PC-9 (cell line): ENCODE data around the gene NIP7. TPM values are rescaled to one million over a fixed set of nuclear protein-coding genes. Genes with fewer than 3 reads are reported as not detected.

Source experiments
- BruUV-seq: library from RNA; stranded (reverse); fragments of 400-500 nt; replicated peaks from 2 replicates; lab custom pipeline; 2021; lab: Mats Ljungman, UMichigan
- CTCF ChIA-PET: fragments of 300-600 bp; sonication (Branson Sonifier 250); formaldehyde crosslinking; loops from one replicate; lab custom pipeline; 2022; ENCODE audit warnings: antibody characterized with exemption; lab: Charles Lee
- POLR2A ChIA-PET: fragments of 300-600 bp; sonication (Branson Sonifier 250); formaldehyde crosslinking; loops from one replicate; lab custom pipeline; 2022; ENCODE audit warnings: antibody characterized with exemption; ENCODE audit not compliant: unreplicated experiment; lab: Charles Lee
- DNase-seq, 2 experiments: peaks; one replicate each; pipeline versions ENCODE4 v3.0.0 to v3.0.0-alpha.2; 2015 to 2022; ENCODE audit warnings: mixed read lengths in 1 of 2
- H2AFZ ChIP-seq: fragments of 200-600 bp; sonication (generic); 2 replicates; pipeline ENCODE4 v1.8.1; 2017; ENCODE audit warnings: antibody characterized with exemption
- H3F3A ChIP-seq: fragments of 200-600 bp; sonication (generic); 2 replicates; pipeline ENCODE4 v1.8.1; 2017; ENCODE audit warnings: antibody characterized with exemption, mild to moderate bottlenecking, low read depth; ENCODE audit not compliant: insufficient read depth
- H3K27ac ChIP-seq: fragments of 200-600 bp; sonication (generic); 2 replicates; pipeline ENCODE4 v1.6.1; 2016; ENCODE audit warnings: mixed run types
- H3K27me3 ChIP-seq: fragments of 200-600 bp; sonication (generic); 2 replicates; pipeline ENCODE4 v1.6.1; 2016; ENCODE audit warnings: low read depth, mixed run types; ENCODE audit not compliant: insufficient read depth
- H3K36me3 ChIP-seq: fragments of 200-600 bp; sonication (generic); 2 replicates; pipeline ENCODE4 v1.6.1; 2016; ENCODE audit warnings: low read depth, mixed run types
- H3K4me1 ChIP-seq: fragments of 200-600 bp; sonication (generic); replicated peaks from 2 replicates; pipeline ENCODE4 v1.6.1; 2016; ENCODE audit warnings: mixed run types; ENCODE audit not compliant: insufficient read depth
- H3K4me2 ChIP-seq: fragments of 200-600 bp; sonication (generic); 2 replicates; pipeline ENCODE4 v1.6.1; 2017; ENCODE audit warnings: mixed run types
- H3K4me3 ChIP-seq: fragments of 200-600 bp; sonication (generic); 2 replicates; pipeline ENCODE4 v1.6.1; 2016; ENCODE audit warnings: mixed run types
- H3K79me2 ChIP-seq: fragments of 200-600 bp; sonication (generic); 2 replicates; pipeline ENCODE4 v1.6.1; 2017; ENCODE audit warnings: low read depth, mixed run types
- H3K9me2 ChIP-seq: fragments of 200-600 bp; sonication (generic); 2 replicates; pipeline ENCODE4 v1.8.1; 2017; ENCODE audit warnings: mild to moderate bottlenecking; ENCODE audit not compliant: insufficient read depth
- H3K9me3 ChIP-seq: fragments of 200-600 bp; sonication (generic); 2 replicates; pipeline ENCODE4 v1.8.1; 2016; ENCODE audit warnings: low read depth; ENCODE audit not compliant: insufficient read depth
- H4K20me1 ChIP-seq: fragments of 200-600 bp; sonication (generic); 2 replicates; pipeline ENCODE4 v1.8.1; 2017; ENCODE audit not compliant: insufficient read depth
- CTCF ChIP-seq: fragments of 200-600 bp; sonication (generic); conservative IDR thresholded peaks from 2 replicates; pipeline ENCODE4 v1.6.1; 2017; ENCODE audit warnings: mixed run types, antibody characterized with exemption, mild to moderate bottlenecking, moderate library complexity
- EZH2 ChIP-seq: fragments of 200-600 bp; sonication (generic); IDR thresholded peaks from 2 replicates; pipeline ENCODE4 v1.8.0; 2017; ENCODE audit warnings: antibody characterized with exemption, low read depth
- intact Hi-C: fragments of 100-400 bp; cut with micrococcal nuclease; formaldehyde crosslinking; loops from one replicate; pipeline ENCODE4 v1.10.0; 2022; ENCODE audit not compliant: unreplicated experiment
- total RNA-seq: library from RNA; stranded (reverse); gene quantifications from 2 replicates; pipeline ENCODE4 v1.2.3, GENCODE V29; 2021

The NIP7 gene
- total RNA-seq, 1 experiment from 2014 or later = 23.6 TPM

GRCh38 chr16:69344171-69344570 lies 4.6 kb downstream of the NIP7 start:
- H3K27ac ChIP-seq = no peak overlapping the region
- no TSS peak for BruUV-seq
- ChIA-PET POLR2A (no interaction called here), CTCF (no interaction called here)
- H3K4me3 ChIP-seq = no peak overlapping the region
- TF ChIP-seq CTCF (no peak), EZH2 (no peak)
- H3K4me2 ChIP-seq = no peak overlapping the region
- no peaks in the 10 kb centered on the region for H3K27me3 ChIP-seq
- peaks cover 44% of the 10 kb centered on the region for H3F3A ChIP-seq
- intact Hi-C loops = no loop called here
- H4K20me1 ChIP-seq = 0 out of 2 replicates have a peak, but pooled peaks cover 4% of the 10 kb centered on the region
- H2AFZ ChIP-seq = no peak overlapping the region
- no peaks in the 10 kb centered on the region for H3K9me3 ChIP-seq
- peaks cover 18% of the 10 kb centered on the region; the same call in 1 of the 2 replicates for H3K36me3 ChIP-seq
- no peaks in the 10 kb centered on the region for H3K9me2 ChIP-seq
- peaks cover 27% of the 10 kb centered on the region for H3K79me2 ChIP-seq
- peaks cover 8% of the 10 kb centered on the region for H3K4me1 ChIP-seq
- DNase-seq = no peak

GRCh38 chr16:69345923-69346322 lies 6.4 kb downstream of the NIP7 start:
- Histone ChIP-seq H3K9me3 (no peaks in the 10 kb centered on the region), H3F3A (peaks cover 37% of the 10 kb centered on the region), H3K79me2 (peaks cover 14% of the 10 kb centered on the region), H3K27ac (no peak overlapping the region), H4K20me1 (0 out of 2 replicates have a peak, but pooled peaks cover 4% of the 10 kb centered on the region), H3K36me3 (peaks cover 17% of the 10 kb centered on the region; the same call in 1 of the 2 replicates), H3K4me3 (no peak overlapping the region), H2AFZ (no peak overlapping the region), H3K4me1 (peaks cover 3% of the 10 kb centered on the region), H3K9me2 (no peaks in the 10 kb centered on the region), H3K4me2 (no peak overlapping the region), H3K27me3 (no peaks in the 10 kb centered on the region)
- no TSS peak for BruUV-seq
- DNase-seq = no peak
- CTCF ChIA-PET = no interaction called here
- POLR2A ChIA-PET = no interaction called here
- intact Hi-C loops = no loop called here
- TF ChIP-seq CTCF = no peak
- TF ChIP-seq EZH2 = no peak

GRCh38 chr16:69346683-69347082 lies 7.1 kb downstream of the NIP7 start:
- peaks cover 6% of the 10 kb centered on the region for H3K79me2 ChIP-seq
- BruUV-seq = no TSS peak
- no peaks in the 10 kb centered on the region for H3K9me3 ChIP-seq
- no peaks in the 10 kb centered on the region for H3K4me1 ChIP-seq
- H4K20me1 ChIP-seq = 0 out of 2 replicates have a peak, but pooled peaks cover 4% of the 10 kb centered on the region
- H3K27me3 ChIP-seq = no peaks in the 10 kb centered on the region
- peaks cover 10% of the 10 kb centered on the region; the same call in 1 of the 2 replicates for H3K36me3 ChIP-seq
- DNase-seq = no peak
- no peak overlapping the region for H3K27ac ChIP-seq
- H3K4me3 ChIP-seq = no peak overlapping the region
- H3F3A ChIP-seq = peaks cover 30% of the 10 kb centered on the region
- ChIA-PET POLR2A (no interaction called here), CTCF (no interaction called here)
- H3K4me2 ChIP-seq = no peak overlapping the region
- no peak overlapping the region for H2AFZ ChIP-seq
- TF ChIP-seq CTCF (no peak), EZH2 (no peak)
- H3K9me2 ChIP-seq = no peaks in the 10 kb centered on the region
- intact Hi-C loops = no loop called here
